K562 (cell line): ENCODE data around the gene GLG1. TPM values are rescaled to one million over a fixed set of nuclear protein-coding genes. Genes with fewer than 3 reads are reported as not detected.

ENCODE experiments used
- ATAC-seq: fragments of 200-7000 bp; cut with Tn5 transposase; 3 replicates; pipeline ENCODE4 v1.9.1; 2020; ENCODE audit warnings: moderate library complexity
- BruUV-seq: library from RNA; stranded (reverse); fragments of 400-500 nt; replicated peaks from 2 replicates; lab custom pipeline; 2021; lab: Mats Ljungman, UMichigan
- CTCF ChIA-PET: fragments of 300-600 bp; formaldehyde crosslinking; extraction: SDS; loops from one replicate; lab custom pipeline; 2021; ENCODE audit warnings: low intra/inter-chr PET ratio; lab: Yijun Ruan, JAX
- POLR2A ChIA-PET: fragments of 300-600, 350-650 bp; sonication (Branson Sonifier 250); formaldehyde crosslinking; extraction: SDS; loops from one replicate; lab custom pipeline; 2021; ENCODE audit warnings: antibody characterized with exemption, inconsistent platforms; lab: Yijun Ruan, JAX
- DNase-seq, 4 experiments: peaks; one replicate each; pipeline versions ENCODE4 v3.0.0 to v3.0.0-alpha.2; 2011 to 2018; ENCODE audit warnings: low spot score in 3 of 4, mixed read lengths in 3 of 4; ENCODE audit errors: extremely low read depth in 1 of 4
- FAIRE-seq: peaks from 2 replicates; lab custom pipeline; 2011; peaks lifted over from hg19 to GRCh38; lab: Jason Lieb, UNC
- H2AFZ ChIP-seq: 2 replicates; pipeline ENCODE4 v1.6.0; 2011; ENCODE audit warnings: low read depth, low read length, control low read depth, inconsistent platforms
- H3K27ac ChIP-seq: fragments of 200-600 bp; 3 replicates; pipeline ENCODE4 v1.8.0; 2011; ENCODE audit warnings: low read depth, mild to moderate bottlenecking, control low read depth, inconsistent platforms, low read length, moderate library complexity, mixed read lengths; ENCODE audit errors: extremely low read depth
- H3K27me3 ChIP-seq, 2 experiments: fragments of 300-600 bp in 1 of 2; 2 replicates in 1 of 2; 3 replicates in 1 of 2; pipeline versions ENCODE4 v1.6.0 to v1.8.0; 2011; ENCODE audit warnings: inconsistent platforms in 2 of 2, low read length in 2 of 2, mild to moderate bottlenecking in 1 of 2, mixed read lengths in 1 of 2, moderate library complexity in 1 of 2; ENCODE audit not compliant: control insufficient read depth in 2 of 2, insufficient read depth in 2 of 2
- H3K36me3 ChIP-seq: fragments of 300-600 bp; 3 replicates; pipeline ENCODE4 v1.8.0; 2011; ENCODE audit warnings: mild to moderate bottlenecking, low read length, inconsistent platforms; ENCODE audit not compliant: control insufficient read depth, insufficient read depth
- H3K4me1 ChIP-seq, 2 experiments: fragments of 200-600 bp in 1 of 2; replicated peaks in 1 of 2; 2 replicates in 1 of 2; 3 replicates in 1 of 2; pipeline versions ENCODE4 v1.5.1 to v1.8.0; 2011; ENCODE audit warnings: inconsistent platforms in 2 of 2, low read length in 2 of 2, mild to moderate bottlenecking in 1 of 2, mixed read lengths in 1 of 2, moderate library complexity in 1 of 2; ENCODE audit not compliant: control insufficient read depth in 2 of 2, insufficient read depth in 2 of 2
- H3K4me2 ChIP-seq: 2 replicates; pipeline ENCODE4 v1.6.1; 2011; ENCODE audit warnings: low read length, control low read depth, inconsistent platforms, mixed read lengths; ENCODE audit not compliant: insufficient read depth
- H3K4me3 ChIP-seq: fragments of 200-600 bp; sonication (generic), shearing (Covaris generic); 2 replicates; pipeline ENCODE4 v1.5.1; 2016; ENCODE audit warnings: control low read depth, inconsistent platforms
- H3K79me2 ChIP-seq: fragments of 200-600 bp; 3 replicates; pipeline ENCODE4 v1.8.0; 2011; ENCODE audit warnings: low read length, inconsistent platforms; ENCODE audit not compliant: control insufficient read depth, insufficient read depth
- H3K9ac ChIP-seq, 2 experiments: 2 replicates each; pipeline versions ENCODE4 v1.6.0 to v1.6.1; 2011; ENCODE audit warnings: low read depth in 2 of 2, low read length in 2 of 2, control low read depth in 1 of 2, inconsistent platforms in 1 of 2, mild to moderate bottlenecking in 1 of 2, mixed read lengths in 1 of 2; ENCODE audit not compliant: insufficient read depth in 1 of 2
- H3K9me1 ChIP-seq: one replicate; pipeline ENCODE4 v1.6.0; 2011; ENCODE audit warnings: inconsistent platforms, mild to moderate bottlenecking, low read length, moderate library complexity; ENCODE audit not compliant: control insufficient read depth, insufficient read depth
- H3K9me3 ChIP-seq: replicated peaks from 2 replicates; pipeline ENCODE4 v1.5.1; 2011; ENCODE audit warnings: low read depth, low read length, inconsistent platforms; ENCODE audit not compliant: control insufficient read depth, insufficient read depth
- H4K20me1 ChIP-seq: replicated peaks from 2 replicates; pipeline ENCODE4 v1.6.1; 2011; ENCODE audit warnings: low read length, inconsistent platforms, mixed read lengths; ENCODE audit not compliant: control insufficient read depth, insufficient read depth
- CEBPZ ChIP-seq: fragments of 150-350 bp; IDR thresholded peaks from 2 replicates; pipeline ENCODE4 v1.6.1; 2014; ENCODE audit warnings: low read depth, mild to moderate bottlenecking, low read length, borderline replicate concordance
- CUX1 ChIP-seq: fragments of 200-800 bp; sonication (Bioruptor generic); IDR thresholded peaks from 2 replicates; pipeline ENCODE4 v1.6.1; 2016; ENCODE audit warnings: missing genetic modification characterization, missing compliant biosample characterization
- HIVEP1 ChIP-seq: fragments of 250-450 bp; sonication (Bioruptor Pico); IDR thresholded peaks from 2 replicates; pipeline ENCODE4 v1.4.0; 2020; ENCODE audit warnings: mild to moderate bottlenecking
- HNRNPUL1 ChIP-seq: fragments of 200-400 bp; formaldehyde crosslinking; IDR thresholded peaks from 2 replicates; pipeline ENCODE4 v1.6.1; 2017; ENCODE audit warnings: low read length
- PCBP2 ChIP-seq: fragments of 200-400 bp; formaldehyde crosslinking; IDR thresholded peaks from 2 replicates; pipeline ENCODE4 v1.6.1; 2018; ENCODE audit warnings: low read length, low read depth, mild to moderate bottlenecking, moderate library complexity; ENCODE audit not compliant: poor library complexity, severe bottlenecking
- POLR2G ChIP-seq: fragments of 200-400 bp; formaldehyde crosslinking; IDR thresholded peaks from 2 replicates; pipeline ENCODE4 v1.6.1; 2017; ENCODE audit warnings: low read depth, mild to moderate bottlenecking, antibody characterized with exemption, low read length, moderate library complexity
- SP1 ChIP-seq: sonication (generic); formaldehyde crosslinking; IDR thresholded peaks from 2 replicates; pipeline ENCODE4 v1.8.1; 2022; ENCODE audit warnings: mild to moderate bottlenecking, missing genetic modification reagents
- TAF7 ChIP-seq: fragments of 450-650 bp; IDR thresholded peaks from 2 replicates; pipeline ENCODE4 v1.6.1; 2016; ENCODE audit warnings: missing genetic modification characterization, missing compliant biosample characterization
- ZNF436 ChIP-seq: fragments of 250-450, 450-650 bp; sonication (Bioruptor Pico); formaldehyde crosslinking; IDR thresholded peaks from 2 replicates; pipeline ENCODE4 v1.7.0; 2020; ENCODE audit warnings: mild to moderate bottlenecking
- WGBS: fragments of 100-300 bp; shearing (Covaris generic); methylation state at CpG from one replicate; pipeline ENCODE4 v1.1.6; 2016; ENCODE audit warnings: low coverage, mixed read lengths; ENCODE audit not compliant: insufficient coverage; ENCODE audit errors: missing lambda C conversion rate; 5-methylcytosine and 5-hydroxymethylcytosine counted together
- in situ Hi-C: fragments of 300-500 bp; cut with MboI; formaldehyde crosslinking; loops from 4 replicates; pipeline ENCODE4 v1.15.0; 2018; ENCODE audit warnings: inconsistent platforms, mixed read lengths
- intact Hi-C: fragments of 100-400 bp; cut with micrococcal nuclease; formaldehyde crosslinking; loops from 2 replicates; pipeline ENCODE4 v1.14.2; 2022
- polyA plus RNA-seq, 8 experiments: library from polyadenylated mRNA; depleted of rRNA in 4 of 8; stranded (reverse) in 5 of 8; unstranded in 3 of 8; fragments of >200 nt; fragmentation: Nextera tagmentation in 2 of 8; fragmentation: Illumina TruSeq in 1 of 8; extraction: Ambion mirVana in 2 of 8; extraction: Trizol in 1 of 8; gene quantifications; 2 replicates each; pipeline versions ENCODE4 v1.2.1 to v1.2.3, GENCODE V29; 2011 to 2014; ENCODE audit warnings: inconsistent platforms in 1 of 8, missing spikeins in 1 of 8
- total RNA-seq, 7 experiments: library from RNA; depleted of rRNA in 6 of 7; stranded (reverse); fragments of >200 nt in 6 of 7; fragmentation: Illumina TruSeq in 2 of 7; extraction: Trizol in 2 of 7; gene quantifications; 2 replicates each; pipeline versions ENCODE4 v1.2.1 to v1.2.3, GENCODE V29; 2011 to 2021; ENCODE audit warnings: low replicate concordance in 1 of 7

The GLG1 gene
- total and polyA plus RNA-seq, 9 of the 15 experiments (the other 6 are each of a cell fraction or from before 2014, with no cell fraction given) = 6.2 to 36.0 (median 23.6) TPM

GRCh38 chr16:74451951-74452758, 154.8 kb downstream of the GLG1 start (continued):
- TF ChIP-seq POLR2G (no peak), CEBPZ (no peak), SP1 (CRISPR knock-in tag) (no peak)

- H3K4me1 ChIP-seq = no peaks in the 10 kb centered on the region; a peak in 1 of 5 replicates
- ChIA-PET POLR2A (interaction anchor here (0.6 kb wide), 1 partner anchor 31 kb away, joined by 3 read pairs; no protein-coding TSS in a partner anchor), CTCF (no interaction called here)
- FAIRE-seq = no peak
- DNase-seq = no peak
- H3K4me2 ChIP-seq = no peak overlapping the region
- no peak overlapping the region for H3K9ac ChIP-seq
- no peaks in the 10 kb centered on the region for H3K9me3 ChIP-seq
- H3K9me1 ChIP-seq = no peaks in the 10 kb centered on the region
- peaks cover 3% of the 10 kb centered on the region; the same call in 1 of the 2 replicates for H4K20me1 ChIP-seq
- no peaks in the 10 kb centered on the region for H3K27me3 ChIP-seq
- no peak overlapping the region for H3K4me3 ChIP-seq
- intact Hi-C loops (no loop called here), in situ Hi-C loops (no loop called here)
- 89% methylated on average over 18 of the region's 20 CpGs for WGBS
- ATAC-seq = no peak
- H3K36me3 ChIP-seq = peaks cover 27% of the 10 kb centered on the region; the same call in 2 of the 3 replicates
- BruUV-seq = no TSS peak
- no peak overlapping the region for H3K27ac ChIP-seq
- H2AFZ ChIP-seq = no peak overlapping the region
- H3K79me2 ChIP-seq = no peaks in the 10 kb centered on the region
- TF ChIP-seq HIVEP1 (CRISPR knock-in tag) = no peak
- no peak for TF ChIP-seq PCBP2
- TF ChIP-seq CUX1 (CRISPR knock-in tag) = no peak
- TF ChIP-seq ZNF436 (CRISPR knock-in tag) = no peak
- no peak for TF ChIP-seq TAF7 (tag)
- no peak for TF ChIP-seq HNRNPUL1
Measured at GRCh38 chr16:74450967-74451760, 155.8 kb downstream of the GLG1 start.
